HepG2 (cell line): Measurements from ENCODE around the gene TUBA1C. TPM values are rescaled to one million over a fixed set of nuclear protein-coding genes. Genes with fewer than 3 reads are reported as not detected.

ENCODE experiments used
- ATAC-seq: fragments of 200-7000 bp; cut with Tn5 transposase; 3 replicates; pipeline ENCODE4 v1.9.1; 2020; ENCODE audit warnings: mild to moderate bottlenecking, moderate library complexity
- BruUV-seq: library from RNA; stranded (reverse); fragments of 400-500 nt; replicated peaks from 2 replicates; lab custom pipeline; 2021; lab: Mats Ljungman, UMichigan
- CTCF ChIA-PET: fragments of 300-600 bp; formaldehyde crosslinking; extraction: SDS; loops from one replicate; lab custom pipeline; 2021; ENCODE audit warnings: low total read pairs, inconsistent platforms, low intra/inter-chr PET ratio; lab: Yijun Ruan, JAX
- POLR2A ChIA-PET: fragments of 350-600 bp; sonication (Branson Sonifier 250); formaldehyde crosslinking; loops from one replicate; lab custom pipeline; 2020; ENCODE audit warnings: antibody characterized with exemption, inconsistent platforms; lab: Yijun Ruan, JAX
- DNase-seq: peaks from one replicate; pipeline ENCODE4 v3.0.0-alpha.2; 2015; ENCODE audit warnings: low spot score
- FAIRE-seq: peaks from 3 replicates; lab custom pipeline; 2011; peaks lifted over from hg19 to GRCh38; lab: Jason Lieb, UNC
- H2AFZ ChIP-seq: one replicate; pipeline ENCODE4 v1.6.1; 2011; ENCODE audit warnings: low read length, inconsistent platforms
- H3K27ac ChIP-seq: fragments of 300-600 bp; 3 replicates; pipeline ENCODE4 v1.8.0; 2011; ENCODE audit warnings: mixed run types, mild to moderate bottlenecking, mixed read lengths, low read length, inconsistent platforms; ENCODE audit not compliant: insufficient read depth; ENCODE audit errors: extremely low read length
- H3K27me3 ChIP-seq, 2 experiments: fragments of 200-600 bp in 1 of 2; 2 replicates in 1 of 2; 3 replicates in 1 of 2; pipeline versions ENCODE4 v1.6.0 to v1.8.0; 2011; ENCODE audit warnings: low read length in 2 of 2, mild to moderate bottlenecking in 2 of 2, moderate library complexity in 2 of 2, inconsistent platforms in 1 of 2; ENCODE audit not compliant: insufficient read depth in 2 of 2, control insufficient read depth in 1 of 2
- H3K36me3 ChIP-seq, 2 experiments: fragments of 200-600 bp in 1 of 2; replicated peaks in 1 of 2; 2 replicates in 1 of 2; 3 replicates in 1 of 2; pipeline versions ENCODE4 v1.5.1 to v1.8.0; 2011; ENCODE audit warnings: low read length in 2 of 2, inconsistent platforms in 1 of 2; ENCODE audit not compliant: insufficient read depth in 2 of 2, control insufficient read depth in 1 of 2
- H3K4me1 ChIP-seq: 2 replicates; pipeline ENCODE4 v1.5.1; 2012; ENCODE audit warnings: low read length, inconsistent platforms; ENCODE audit not compliant: insufficient read depth
- H3K4me2 ChIP-seq: 2 replicates; pipeline ENCODE4 v1.6.0; 2011; ENCODE audit warnings: low read depth, low read length, inconsistent platforms
- H3K4me3 ChIP-seq, 3 experiments: fragments of 200-600 bp in 1 of 3; sonication (generic), shearing (Covaris generic) in 1 of 3; replicated peaks in 1 of 3; 2 replicates each; pipeline ENCODE4 v1.5.1; 2011 to 2016; ENCODE audit warnings: low read length in 3 of 3, inconsistent platforms in 2 of 3, low read depth in 2 of 3, mild to moderate bottlenecking in 2 of 3, control low read depth in 1 of 3, mixed read lengths in 1 of 3; ENCODE audit not compliant: insufficient read depth in 1 of 3
- H3K79me2 ChIP-seq: one replicate; pipeline ENCODE4 v1.6.1; 2011; ENCODE audit warnings: low read length, inconsistent platforms; ENCODE audit not compliant: insufficient read depth
- H3K9ac ChIP-seq: 2 replicates; pipeline ENCODE4 v1.6.0; 2011; ENCODE audit warnings: mild to moderate bottlenecking, low read depth, low read length, inconsistent platforms; ENCODE audit not compliant: insufficient read depth
- H3K9me3 ChIP-seq: 2 replicates; pipeline ENCODE4 v1.5.1; 2012; ENCODE audit warnings: mild to moderate bottlenecking, low read length
- H4K20me1 ChIP-seq: 2 replicates; pipeline ENCODE4 v1.6.0; 2011; ENCODE audit warnings: inconsistent platforms, mild to moderate bottlenecking, low read length, moderate library complexity; ENCODE audit not compliant: insufficient read depth
- FOSL2 ChIP-seq: sonication (generic); formaldehyde crosslinking; IDR thresholded peaks from 2 replicates; pipeline ENCODE4 v1.4.0; 2020; ENCODE audit warnings: missing genetic modification reagents
- GATA4 ChIP-seq: sonication (generic); IDR thresholded peaks from 2 replicates; pipeline ENCODE4 v1.6.1; 2016; ENCODE audit warnings: antibody characterized with exemption, low read depth, borderline replicate concordance
- MBNL3 ChIP-seq: fragments of 250-450 bp; sonication (Bioruptor Pico); conservative IDR thresholded peaks from 2 replicates; pipeline ENCODE4 v1.8.0; 2022; ENCODE audit warnings: mild to moderate bottlenecking, inconsistent platforms
- RFX3 ChIP-seq: IDR thresholded peaks from 2 replicates; pipeline ENCODE4 v1.6.1; 2016; ENCODE audit warnings: missing biosample characterization, missing genetic modification reagents
- RXRA ChIP-seq: sonication (generic); formaldehyde crosslinking; IDR thresholded peaks from 2 replicates; pipeline ENCODE4 v1.5.1; 2020; ENCODE audit warnings: missing genetic modification reagents
- TCF7L2 ChIP-seq: IDR thresholded peaks from 2 replicates; pipeline ENCODE4 v1.6.1; 2011; ENCODE audit warnings: mild to moderate bottlenecking, low read depth, low read length, moderate library complexity
- ZNF382 ChIP-seq: sonication (generic); formaldehyde crosslinking; IDR thresholded peaks from 2 replicates; pipeline ENCODE4 v1.5.0; 2020; ENCODE audit warnings: missing genetic modification reagents, mild to moderate bottlenecking, borderline replicate concordance
- ZNF468 ChIP-seq: sonication (generic); formaldehyde crosslinking; IDR thresholded peaks from 2 replicates; pipeline ENCODE4 v1.8.0; 2022; ENCODE audit warnings: mild to moderate bottlenecking, moderate library complexity, missing genetic modification reagents
- ZNF883 ChIP-seq: sonication (generic); formaldehyde crosslinking; IDR thresholded peaks from 2 replicates; pipeline ENCODE4 v1.5.1; 2020; ENCODE audit warnings: mild to moderate bottlenecking, missing genetic modification reagents; ENCODE audit errors: not compliant biosample characterization
- WGBS: methylation state at CpG from one replicate; pipeline ENCODE4 v1.1.6; 2017; ENCODE audit warnings: low lambda C conversion rate; 5-methylcytosine and 5-hydroxymethylcytosine counted together
- in situ Hi-C: cut with HindIII; loops from 2 replicates; pipeline ENCODE4 v1.10.0; 2017; ENCODE audit warnings: low pct_unique_long_range_greater_than_20kb; ENCODE audit not compliant: extremely low pct_ligation_motif_present
- intact Hi-C: fragments of 100-400 bp; cut with micrococcal nuclease; formaldehyde crosslinking; loops from one replicate; pipeline ENCODE4 v1.10.0; 2022; ENCODE audit not compliant: unreplicated experiment
- polyA plus RNA-seq, 8 experiments: library from polyadenylated mRNA; depleted of rRNA in 3 of 8; stranded (reverse) in 7 of 8; unstranded in 1 of 8; fragments of >200 nt; fragmentation: Illumina TruSeq in 4 of 8; extraction: Trizol in 4 of 8; gene quantifications; 2 replicates each; pipeline versions ENCODE4 v1.2.1 to v1.2.3, GENCODE V29; 2011 to 2016; ENCODE audit warnings: low read depth in 4 of 8, missing spikeins in 1 of 8, mixed read lengths in 1 of 8; ENCODE audit not compliant: insufficient read depth in 1 of 8
- total RNA-seq, 5 experiments: library from RNA; depleted of rRNA; stranded (reverse); fragments of >200 nt; fragmentation: Illumina TruSeq; extraction: Trizol; gene quantifications; 2 replicates each; pipeline ENCODE4 v1.2.3, GENCODE V29; 2016; ENCODE audit warnings: low read depth in 1 of 5
- TF ChIP-seq, protein P1 (sequence below): conservative IDR thresholded peaks from 2 replicates; pipeline ENCODE4 v1.6.1; 2018; ENCODE audit warnings: missing genetic modification reagents
- TF ChIP-seq, protein P2 (sequence below): sonication (generic); formaldehyde crosslinking; IDR thresholded peaks from 2 replicates; pipeline ENCODE4 v1.5.0; 2020; ENCODE audit warnings: mild to moderate bottlenecking, missing genetic modification reagents, moderate library complexity
- TF ChIP-seq, protein P3 (sequence below), 2 experiments: sonication (generic) in 1 of 2; formaldehyde crosslinking in 1 of 2; IDR thresholded peaks; 2 replicates each; pipeline versions ENCODE4 v1.4.0 to v1.6.1; 2018 to 2020; ENCODE audit warnings: missing genetic modification reagents in 2 of 2, borderline replicate concordance in 1 of 2, low read depth in 1 of 2, mild to moderate bottlenecking in 1 of 2, missing biosample characterization in 1 of 2

The TUBA1C gene
- total and polyA plus RNA-seq, 2 of the 13 experiments (the other 11 are each of a cell fraction or from before 2014, with no cell fraction given): 693 to 1,075 TPM

DNA sequence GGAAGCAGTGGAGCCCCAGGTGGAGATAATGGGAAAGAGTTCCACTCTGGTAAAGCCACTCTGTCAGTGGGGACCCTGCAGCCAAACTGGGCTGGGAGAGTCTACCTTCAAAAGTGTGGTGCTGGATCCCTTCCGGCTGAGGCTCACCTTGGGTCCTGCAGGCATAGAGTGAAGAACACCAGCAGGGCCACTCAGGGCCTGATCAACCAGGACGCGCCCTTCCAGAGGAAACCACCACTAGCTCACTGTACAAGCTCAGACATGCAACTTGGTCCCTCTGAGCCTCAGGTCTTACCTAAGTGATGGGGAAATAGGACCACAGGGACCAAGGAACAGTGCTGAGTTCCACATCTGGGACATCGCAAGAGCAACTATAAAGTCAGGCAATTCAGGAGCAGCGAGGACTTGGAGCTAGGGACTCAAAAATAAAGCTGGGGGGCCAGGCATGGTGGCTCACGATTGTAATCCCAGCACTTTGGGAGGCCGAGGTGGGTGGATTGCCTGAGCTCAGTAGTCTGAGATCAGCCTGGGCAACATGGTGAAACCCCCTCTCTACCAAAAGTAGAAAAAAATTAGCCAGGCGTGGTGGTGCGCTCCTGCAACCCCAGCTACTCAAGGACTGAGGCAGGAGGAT is 24.2 kb downstream of the TUBA1C start (continued):
- TF ChIP-seq, protein P1, sequence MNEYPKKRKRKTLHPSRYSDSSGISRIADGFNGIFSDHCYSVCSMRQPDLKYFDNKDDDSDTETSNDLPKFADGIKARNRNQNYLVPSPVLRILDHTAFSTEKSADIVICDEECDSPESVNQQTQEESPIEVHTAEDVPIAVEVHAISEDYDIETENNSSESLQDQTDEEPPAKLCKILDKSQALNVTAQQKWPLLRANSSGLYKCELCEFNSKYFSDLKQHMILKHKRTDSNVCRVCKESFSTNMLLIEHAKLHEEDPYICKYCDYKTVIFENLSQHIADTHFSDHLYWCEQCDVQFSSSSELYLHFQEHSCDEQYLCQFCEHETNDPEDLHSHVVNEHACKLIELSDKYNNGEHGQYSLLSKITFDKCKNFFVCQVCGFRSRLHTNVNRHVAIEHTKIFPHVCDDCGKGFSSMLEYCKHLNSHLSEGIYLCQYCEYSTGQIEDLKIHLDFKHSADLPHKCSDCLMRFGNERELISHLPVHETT: no peak
- no peak for TF ChIP-seq ZNF468 (CRISPR knock-in tag)

DNA sequence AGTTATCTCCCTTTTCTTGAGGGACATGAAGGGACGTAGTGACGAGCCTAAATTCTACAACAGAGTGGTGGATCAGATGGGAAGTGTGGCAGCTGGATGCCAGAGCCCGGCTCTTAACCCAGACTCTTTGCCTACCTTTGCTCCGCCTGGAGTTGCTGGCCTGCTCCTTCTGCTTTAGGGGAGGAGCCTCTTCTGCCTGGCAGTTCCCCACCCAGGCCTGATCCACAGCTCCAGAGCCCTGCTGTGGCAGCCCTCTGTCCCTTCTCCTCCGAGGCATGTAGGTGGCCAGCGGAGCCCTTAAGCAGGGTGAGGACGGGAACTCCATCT is 27.8 kb downstream of the TUBA1C start:
- H2AFZ ChIP-seq: no peak overlapping the region
- H3K4me1 ChIP-seq: peaks cover 24% of the 10 kb centered on the region
- H3K27me3 ChIP-seq: peaks cover 13 to 63% of the 10 kb centered on the region in 2 experiments
- ATAC-seq: no peak
- H3K9me3 ChIP-seq: no peaks in the 10 kb centered on the region
- in situ Hi-C loops (no loop called here), intact Hi-C loops (no loop called here)
- FAIRE-seq: no peak
- DNase-seq: no peak
- POLR2A ChIA-PET: no interaction called here
- no peak overlapping the region for H3K27ac ChIP-seq
- no peak overlapping the region for H3K4me3 ChIP-seq
- no peak overlapping the region for H3K9ac ChIP-seq
- H4K20me1 ChIP-seq: no peaks in the 10 kb centered on the region
- BruUV-seq: no TSS peak
- WGBS: 8% methylated on average over 6 of the region's 7 CpGs
- H3K36me3 ChIP-seq: no peaks in the 10 kb centered on the region
- no peak overlapping the region for H3K4me2 ChIP-seq
- H3K79me2 ChIP-seq: no peaks in the 10 kb centered on the region
- TF ChIP-seq RXRA (no peak), MBNL3 (no peak), ZNF382 (CRISPR knock-in tag) (no peak), FOSL2 (CRISPR knock-in tag) (no peak), TCF7L2 (no peak), RFX3 (no peak), ZNF883 (no peak), GATA4 (no peak)
- TF ChIP-seq, protein P2, sequence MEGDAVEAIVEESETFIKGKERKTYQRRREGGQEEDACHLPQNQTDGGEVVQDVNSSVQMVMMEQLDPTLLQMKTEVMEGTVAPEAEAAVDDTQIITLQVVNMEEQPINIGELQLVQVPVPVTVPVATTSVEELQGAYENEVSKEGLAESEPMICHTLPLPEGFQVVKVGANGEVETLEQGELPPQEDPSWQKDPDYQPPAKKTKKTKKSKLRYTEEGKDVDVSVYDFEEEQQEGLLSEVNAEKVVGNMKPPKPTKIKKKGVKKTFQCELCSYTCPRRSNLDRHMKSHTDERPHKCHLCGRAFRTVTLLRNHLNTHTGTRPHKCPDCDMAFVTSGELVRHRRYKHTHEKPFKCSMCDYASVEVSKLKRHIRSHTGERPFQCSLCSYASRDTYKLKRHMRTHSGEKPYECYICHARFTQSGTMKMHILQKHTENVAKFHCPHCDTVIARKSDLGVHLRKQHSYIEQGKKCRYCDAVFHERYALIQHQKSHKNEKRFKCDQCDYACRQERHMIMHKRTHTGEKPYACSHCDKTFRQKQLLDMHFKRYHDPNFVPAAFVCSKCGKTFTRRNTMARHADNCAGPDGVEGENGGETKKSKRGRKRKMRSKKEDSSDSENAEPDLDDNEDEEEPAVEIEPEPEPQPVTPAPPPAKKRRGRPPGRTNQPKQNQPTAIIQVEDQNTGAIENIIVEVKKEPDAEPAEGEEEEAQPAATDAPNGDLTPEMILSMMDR: no peak
- TF ChIP-seq, protein P3, sequence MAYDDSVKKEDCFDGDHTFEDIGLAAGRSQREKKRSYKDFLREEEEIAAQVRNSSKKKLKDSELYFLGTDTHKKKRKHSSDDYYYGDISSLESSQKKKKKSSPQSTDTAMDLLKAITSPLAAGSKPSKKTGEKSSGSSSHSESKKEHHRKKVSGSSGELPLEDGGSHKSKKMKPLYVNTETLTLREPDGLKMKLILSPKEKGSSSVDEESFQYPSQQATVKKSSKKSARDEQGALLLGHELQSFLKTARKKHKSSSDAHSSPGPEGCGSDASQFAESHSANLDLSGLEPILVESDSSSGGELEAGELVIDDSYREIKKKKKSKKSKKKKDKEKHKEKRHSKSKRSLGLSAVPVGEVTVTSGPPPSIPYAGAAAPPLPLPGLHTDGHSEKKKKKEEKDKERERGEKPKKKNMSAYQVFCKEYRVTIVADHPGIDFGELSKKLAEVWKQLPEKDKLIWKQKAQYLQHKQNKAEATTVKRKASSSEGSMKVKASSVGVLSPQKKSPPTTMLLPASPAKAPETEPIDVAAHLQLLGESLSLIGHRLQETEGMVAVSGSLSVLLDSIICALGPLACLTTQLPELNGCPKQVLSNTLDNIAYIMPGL (CRISPR knock-in tag; IDR thresholded peaks at IDR 0.05; ENCODE audit: borderline replicate concordance in 1 of 2, low read depth in 1 of 2): no peak
- CTCF ChIA-PET: no interaction called here
